ENCODE data around the gene GULP1. TPM values are rescaled to one million over a fixed set of nuclear protein-coding genes. Genes with fewer than 3 reads are reported as not detected.

The GULP1 gene
- total and polyA plus RNA-seq, 2 experiments from 2014 or later = 94.6 to 181 TPM

GRCh38 chr2:188607501-188607900 is 315.8 kb downstream of the GULP1 start (continued):
- no peak for TF ChIP-seq ETS1 (IDR thresholded peaks at IDR 0.05)
- TF ChIP-seq REST (IDR thresholded peaks at IDR 0.05; ENCODE audit: unreplicated experiment) = no peak
- TF ChIP-seq JUNB (IDR thresholded peaks at IDR 0.05; ENCODE audit: unreplicated experiment) = no peak
- no peak for TF ChIP-seq ZNF114 (CRISPR knock-in tag; IDR thresholded peaks at IDR 0.05)
- TF ChIP-seq CREB1 (CRISPR knock-in tag; IDR thresholded peaks at IDR 0.05; ENCODE audit: low read depth) = no peak

- Histone ChIP-seq H3K27ac (ENCODE audit: low read depth) (no peak overlapping the region), H2AFZ (no peak overlapping the region), H4K20me1 (replicated peaks; ENCODE audit: insufficient read depth) (no peaks in the 10 kb centered on the region), H3K36me3 (ENCODE audit: insufficient read depth) (no peaks in the 10 kb centered on the region), H3K4me1 (ENCODE audit: insufficient read depth) (no peaks in the 10 kb centered on the region), H3K27me3 (ENCODE audit: insufficient read depth) (no peaks in the 10 kb centered on the region), H3K9me2 (ENCODE audit: insufficient read depth) (no peaks in the 10 kb centered on the region), H3F3A (replicated peaks; ENCODE audit: low read depth) (no peaks in the 10 kb centered on the region), H3K79me2 (replicated peaks; ENCODE audit: insufficient read depth) (no peaks in the 10 kb centered on the region), H3K4me3 (no peak overlapping the region), H3K4me2 (no peak overlapping the region)
- Mint-ChIP-seq H3K4me3 (no peak overlapping the region), H3K36me3 (ENCODE audit: low read depth) (peaks cover 4% of the 10 kb centered on the region; the same call in 1 of the 3 replicates), H3K9me3 (peaks cover 8% of the 10 kb centered on the region; the same call in 1 of the 3 replicates), H3K4me1 (no peaks in the 10 kb centered on the region), H3K27ac (no peak overlapping the region), H3K27me3 (ENCODE audit: insufficient read depth, low read depth, poor library complexity) (peaks cover 2% of the 10 kb centered on the region)
- DNase-seq (ENCODE audit: low spot score) (no peak), ATAC-seq (no peak)
- no peak for TF ChIP-seq ETS1 (IDR thresholded peaks at IDR 0.05)
- no peak for TF ChIP-seq CREB1 (CRISPR knock-in tag; IDR thresholded peaks at IDR 0.05; ENCODE audit: low read depth)
- no peak for TF ChIP-seq ZNF462 (CRISPR knock-in tag; IDR thresholded peaks at IDR 0.05)
- TF ChIP-seq ZNF114 (CRISPR knock-in tag; IDR thresholded peaks at IDR 0.05) = no peak
- no peak for TF ChIP-seq JUNB (IDR thresholded peaks at IDR 0.05; ENCODE audit: unreplicated experiment)
- no peak for TF ChIP-seq EZH2 (IDR thresholded peaks at IDR 0.05; ENCODE audit: low read depth, unreplicated experiment)
- no peak for TF ChIP-seq POLR2AphosphoS5 (IDR thresholded peaks at IDR 0.05; ENCODE audit: low read depth)
- no peak for TF ChIP-seq ZNF331 (CRISPR knock-in tag; IDR thresholded peaks at IDR 0.05; ENCODE audit: low read depth)
- no peak for TF ChIP-seq STAT1 (IDR thresholded peaks at IDR 0.05; ENCODE audit: unreplicated experiment)
Measured at GRCh38 chr2:188609321-188610049, 317.8 kb downstream of the GULP1 start.

All from GM23338 (cell line).